GM23338 (cell line): ENCODE data around the gene CHAC1. TPM values are rescaled to one million over a fixed set of nuclear protein-coding genes. Genes with fewer than 3 reads are reported as not detected.

Experiments used
- ATAC-seq: fragments of 200-7000 bp; cut with Tn5 transposase; 3 replicates; pipeline ENCODE4 v1.9.1; 2020
- DNase-seq: peaks from one replicate; pipeline ENCODE4 v3.0.0-alpha.2; 2015; ENCODE audit warnings: low spot score
- H2AFZ ChIP-seq: fragments of 200-600 bp; sonication (generic); 2 replicates; pipeline ENCODE4 v1.8.0; 2016; ENCODE audit warnings: antibody characterized with exemption, mild to moderate bottlenecking, moderate library complexity
- H3F3A ChIP-seq: fragments of 200-600 bp; sonication (generic); replicated peaks from 2 replicates; pipeline ENCODE4 v1.8.0; 2017; ENCODE audit warnings: antibody characterized with exemption, mixed run types, low read depth
- H3K27ac ChIP-seq: fragments of 200-600 bp; sonication (generic); 2 replicates; pipeline ENCODE4 v1.6.1; 2016; ENCODE audit warnings: low read depth
- H3K27me3 ChIP-seq: fragments of 200-600 bp; sonication (generic); 2 replicates; pipeline ENCODE4 v1.8.0; 2016; ENCODE audit warnings: mild to moderate bottlenecking, mixed run types, moderate library complexity; ENCODE audit not compliant: insufficient read depth
- H3K36me3 ChIP-seq: fragments of 200-600 bp; sonication (generic); 2 replicates; pipeline ENCODE4 v1.8.0; 2016; ENCODE audit warnings: mild to moderate bottlenecking; ENCODE audit not compliant: insufficient read depth
- H3K4me1 ChIP-seq: fragments of 200-600 bp; sonication (generic); 2 replicates; pipeline ENCODE4 v1.8.0; 2016; ENCODE audit warnings: mild to moderate bottlenecking, moderate library complexity; ENCODE audit not compliant: insufficient read depth
- H3K4me2 ChIP-seq: fragments of 200-600 bp; sonication (generic); 2 replicates; pipeline ENCODE4 v1.7.1; 2017; ENCODE audit warnings: mixed run types
- H3K4me3 ChIP-seq: fragments of 200-600 bp; sonication (generic); 2 replicates; pipeline ENCODE4 v1.6.1; 2016; ENCODE audit warnings: mixed run types
- H3K79me2 ChIP-seq: fragments of 200-600 bp; sonication (generic); replicated peaks from 2 replicates; pipeline ENCODE4 v1.8.0; 2017; ENCODE audit warnings: mild to moderate bottlenecking; ENCODE audit not compliant: insufficient read depth
- H3K9me2 ChIP-seq: fragments of 200-600 bp; sonication (generic); 2 replicates; pipeline ENCODE4 v1.8.0; 2017; ENCODE audit not compliant: insufficient read depth
- H4K20me1 ChIP-seq: fragments of 200-600 bp; sonication (generic); replicated peaks from 2 replicates; pipeline ENCODE4 v1.8.0; 2017; ENCODE audit warnings: mild to moderate bottlenecking; ENCODE audit not compliant: insufficient read depth
- H3K27ac Mint-ChIP-seq: 2 replicates; pipeline ENCODE4 v1.8.0; 2020; ENCODE audit warnings: inconsistent platforms, mild to moderate bottlenecking, moderate library complexity, mixed read lengths
- H3K27me3 Mint-ChIP-seq: 3 replicates; pipeline ENCODE4 v1.8.0; 2022; ENCODE audit warnings: low read depth, mild to moderate bottlenecking, moderate library complexity, mixed read lengths, inconsistent platforms; ENCODE audit not compliant: insufficient read depth, poor library complexity
- H3K36me3 Mint-ChIP-seq: 3 replicates; pipeline ENCODE4 v1.8.0; 2021; ENCODE audit warnings: low read depth, mild to moderate bottlenecking, inconsistent platforms, moderate library complexity, mixed read lengths
- H3K4me1 Mint-ChIP-seq: 3 replicates; pipeline ENCODE4 v1.8.0; 2020; ENCODE audit warnings: mild to moderate bottlenecking, inconsistent platforms, mixed read lengths
- H3K4me3 Mint-ChIP-seq: 3 replicates; pipeline ENCODE4 v1.8.0; 2021; ENCODE audit warnings: moderate library complexity, mild to moderate bottlenecking, inconsistent platforms, mixed read lengths
- H3K9me3 Mint-ChIP-seq: 3 replicates; pipeline ENCODE4 v1.8.0; 2020; ENCODE audit warnings: moderate library complexity, mild to moderate bottlenecking, inconsistent platforms, mixed read lengths
- EZH2phosphoT487 ChIP-seq: fragments of 200-600 bp; sonication (generic); IDR thresholded peaks from one replicate; pipeline ENCODE4 v1.8.1; 2018; ENCODE audit warnings: antibody characterized with exemption; ENCODE audit not compliant: unreplicated experiment
- JUNB ChIP-seq: IDR thresholded peaks from one replicate; pipeline ENCODE4 v1.6.1; 2016; ENCODE audit warnings: antibody characterized with exemption; ENCODE audit not compliant: unreplicated experiment
- NANOG ChIP-seq: IDR thresholded peaks from 2 replicates; pipeline ENCODE4 v1.6.1; 2016; ENCODE audit warnings: antibody characterized with exemption, borderline replicate concordance
- POLR2AphosphoS5 ChIP-seq: IDR thresholded peaks from 2 replicates; pipeline ENCODE4 v1.6.1; 2016; ENCODE audit warnings: antibody characterized with exemption, low read depth
- STAT1 ChIP-seq: IDR thresholded peaks from one replicate; pipeline ENCODE4 v1.6.1; 2016; ENCODE audit warnings: antibody characterized with exemption; ENCODE audit not compliant: unreplicated experiment
- ZNF114 ChIP-seq: fragments of 250-450 bp; sonication (Bioruptor Pico); IDR thresholded peaks from 2 replicates; pipeline ENCODE4 v1.5.0; 2020; ENCODE audit warnings: mild to moderate bottlenecking, moderate library complexity
- ZNF331 ChIP-seq: fragments of 250-450 bp; sonication (Bioruptor Pico); IDR thresholded peaks from 2 replicates; pipeline ENCODE4 v1.5.0; 2020; ENCODE audit warnings: low read depth, mild to moderate bottlenecking, moderate library complexity
- polyA plus RNA-seq: library from polyadenylated mRNA; unstranded; fragments of >200 nt; fragmentation: Nextera tagmentation; extraction: Ambion mirVana; gene quantifications from 2 replicates; pipeline ENCODE4 v1.2.1, GENCODE V29; 2016
- total RNA-seq: library from RNA; depleted of rRNA; stranded (reverse); fragments of >200 nt; shearing (Covaris generic); gene quantifications from 2 replicates; pipeline ENCODE4 v1.2.3, GENCODE V29; 2014
- TF ChIP-seq, protein P1 (sequence below): IDR thresholded peaks from one replicate; pipeline ENCODE4 v1.6.1; 2018; ENCODE audit warnings: antibody characterized with exemption; ENCODE audit not compliant: unreplicated experiment
- TF ChIP-seq, protein P2 (sequence below), 2 experiments: fragments of 200-600 bp in 1 of 2; sonication (generic) in 1 of 2; conservative IDR thresholded peaks; 2 replicates each; pipeline versions ENCODE4 v1.5.1 to v1.6.1; 2016 to 2017; ENCODE audit warnings: antibody characterized with exemption in 2 of 2, low read depth in 2 of 2, mild to moderate bottlenecking in 2 of 2, moderate library complexity in 1 of 2
- TF ChIP-seq, protein P3 (sequence below): fragments of 250-450 bp; sonication (Bioruptor Pico); IDR thresholded peaks from 2 replicates; pipeline ENCODE4 v1.5.0; 2020; ENCODE audit warnings: mild to moderate bottlenecking, moderate library complexity

Gene CHAC1
- total and polyA plus RNA-seq, 2 experiments from 2014 or later, result 73.0 to 124 TPM

DNA sequence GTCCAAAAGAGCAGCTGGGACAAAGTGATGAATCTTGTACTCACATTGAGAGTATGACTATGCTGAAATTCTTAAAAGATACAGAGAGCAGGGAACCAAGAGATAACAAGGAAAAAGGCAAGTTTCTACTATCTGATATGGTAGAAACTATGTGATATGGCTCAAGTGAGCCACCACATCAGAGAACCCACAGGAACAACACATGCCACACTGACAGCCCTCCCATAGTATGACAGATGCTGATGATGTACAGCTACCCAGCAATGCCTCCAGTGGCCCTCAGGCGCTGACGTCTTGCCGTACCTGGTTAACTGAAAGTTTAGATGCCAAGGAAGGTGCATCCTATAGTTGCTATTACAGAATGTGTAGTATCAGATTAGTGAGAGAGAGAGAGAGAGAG is 42.4 kb downstream of the CHAC1 start (continued):
- no peak for TF ChIP-seq STAT1
- TF ChIP-seq POLR2AphosphoS5, result no peak
- no peak for TF ChIP-seq EZH2phosphoT487
- no peak for TF ChIP-seq ZNF331 (CRISPR knock-in tag)
- TF ChIP-seq, protein P1, sequence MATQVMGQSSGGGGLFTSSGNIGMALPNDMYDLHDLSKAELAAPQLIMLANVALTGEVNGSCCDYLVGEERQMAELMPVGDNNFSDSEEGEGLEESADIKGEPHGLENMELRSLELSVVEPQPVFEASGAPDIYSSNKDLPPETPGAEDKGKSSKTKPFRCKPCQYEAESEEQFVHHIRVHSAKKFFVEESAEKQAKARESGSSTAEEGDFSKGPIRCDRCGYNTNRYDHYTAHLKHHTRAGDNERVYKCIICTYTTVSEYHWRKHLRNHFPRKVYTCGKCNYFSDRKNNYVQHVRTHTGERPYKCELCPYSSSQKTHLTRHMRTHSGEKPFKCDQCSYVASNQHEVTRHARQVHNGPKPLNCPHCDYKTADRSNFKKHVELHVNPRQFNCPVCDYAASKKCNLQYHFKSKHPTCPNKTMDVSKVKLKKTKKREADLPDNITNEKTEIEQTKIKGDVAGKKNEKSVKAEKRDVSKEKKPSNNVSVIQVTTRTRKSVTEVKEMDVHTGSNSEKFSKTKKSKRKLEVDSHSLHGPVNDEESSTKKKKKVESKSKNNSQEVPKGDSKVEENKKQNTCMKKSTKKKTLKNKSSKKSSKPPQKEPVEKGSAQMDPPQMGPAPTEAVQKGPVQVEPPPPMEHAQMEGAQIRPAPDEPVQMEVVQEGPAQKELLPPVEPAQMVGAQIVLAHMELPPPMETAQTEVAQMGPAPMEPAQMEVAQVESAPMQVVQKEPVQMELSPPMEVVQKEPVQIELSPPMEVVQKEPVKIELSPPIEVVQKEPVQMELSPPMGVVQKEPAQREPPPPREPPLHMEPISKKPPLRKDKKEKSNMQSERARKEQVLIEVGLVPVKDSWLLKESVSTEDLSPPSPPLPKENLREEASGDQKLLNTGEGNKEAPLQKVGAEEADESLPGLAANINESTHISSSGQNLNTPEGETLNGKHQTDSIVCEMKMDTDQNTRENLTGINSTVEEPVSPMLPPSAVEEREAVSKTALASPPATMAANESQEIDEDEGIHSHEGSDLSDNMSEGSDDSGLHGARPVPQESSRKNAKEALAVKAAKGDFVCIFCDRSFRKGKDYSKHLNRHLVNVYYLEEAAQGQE, result no peak
- TF ChIP-seq, protein P2, sequence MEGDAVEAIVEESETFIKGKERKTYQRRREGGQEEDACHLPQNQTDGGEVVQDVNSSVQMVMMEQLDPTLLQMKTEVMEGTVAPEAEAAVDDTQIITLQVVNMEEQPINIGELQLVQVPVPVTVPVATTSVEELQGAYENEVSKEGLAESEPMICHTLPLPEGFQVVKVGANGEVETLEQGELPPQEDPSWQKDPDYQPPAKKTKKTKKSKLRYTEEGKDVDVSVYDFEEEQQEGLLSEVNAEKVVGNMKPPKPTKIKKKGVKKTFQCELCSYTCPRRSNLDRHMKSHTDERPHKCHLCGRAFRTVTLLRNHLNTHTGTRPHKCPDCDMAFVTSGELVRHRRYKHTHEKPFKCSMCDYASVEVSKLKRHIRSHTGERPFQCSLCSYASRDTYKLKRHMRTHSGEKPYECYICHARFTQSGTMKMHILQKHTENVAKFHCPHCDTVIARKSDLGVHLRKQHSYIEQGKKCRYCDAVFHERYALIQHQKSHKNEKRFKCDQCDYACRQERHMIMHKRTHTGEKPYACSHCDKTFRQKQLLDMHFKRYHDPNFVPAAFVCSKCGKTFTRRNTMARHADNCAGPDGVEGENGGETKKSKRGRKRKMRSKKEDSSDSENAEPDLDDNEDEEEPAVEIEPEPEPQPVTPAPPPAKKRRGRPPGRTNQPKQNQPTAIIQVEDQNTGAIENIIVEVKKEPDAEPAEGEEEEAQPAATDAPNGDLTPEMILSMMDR (conservative IDR thresholded peaks at IDR 0.05; ENCODE audit: low read depth in 2 of 2), result no peak

DNA sequence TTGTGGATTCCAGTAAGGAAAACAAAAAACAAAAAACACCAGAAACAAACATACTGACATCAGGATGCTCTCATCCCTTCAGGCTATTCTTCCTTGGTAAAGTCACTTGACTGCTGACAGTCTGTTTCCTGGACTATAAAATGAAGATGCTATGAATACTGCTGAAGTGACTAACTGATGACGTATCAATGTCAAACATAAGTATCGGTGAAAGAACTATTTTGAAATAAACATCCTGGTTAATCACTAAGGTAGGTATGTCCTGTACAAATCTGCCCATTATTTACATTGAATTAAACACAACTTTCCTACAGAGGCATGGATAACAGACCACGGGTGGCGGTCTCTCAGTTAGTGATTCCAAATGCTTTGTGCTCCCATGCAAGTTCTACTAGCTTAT is 45.9 kb downstream of the CHAC1 start:
- ATAC-seq (no peak), DNase-seq (no peak)
- Histone ChIP-seq H3K4me2 (no peak overlapping the region), H3K4me1 (no peaks in the 10 kb centered on the region), H4K20me1 (no peaks in the 10 kb centered on the region; the same call in 1 of the 2 replicates), H3K36me3 (peaks cover 19% of the 10 kb centered on the region), H3K4me3 (no peak overlapping the region), H3K27me3 (no peaks in the 10 kb centered on the region), H3F3A (peaks cover 6% of the 10 kb centered on the region; the same call in 1 of the 2 replicates), H3K79me2 (no peaks in the 10 kb centered on the region), H3K9me2 (no peaks in the 10 kb centered on the region), H3K27ac (no peak overlapping the region), H2AFZ (no peak overlapping the region)
- H3K27me3 Mint-ChIP-seq, result no peaks in the 10 kb centered on the region
- H3K4me3 Mint-ChIP-seq, result no peak overlapping the region
- H3K27ac Mint-ChIP-seq, result no peak overlapping the region
- no peaks in the 10 kb centered on the region for H3K4me1 Mint-ChIP-seq
- no peaks in the 10 kb centered on the region for H3K9me3 Mint-ChIP-seq
- H3K36me3 Mint-ChIP-seq, result peaks cover 33% of the 10 kb centered on the region
- TF ChIP-seq ZNF331 (CRISPR knock-in tag) (no peak), EZH2phosphoT487 (no peak), ZNF114 (CRISPR knock-in tag) (no peak), NANOG (no peak), JUNB (no peak)
- TF ChIP-seq, protein P1, result no peak
- TF ChIP-seq, protein P3, sequence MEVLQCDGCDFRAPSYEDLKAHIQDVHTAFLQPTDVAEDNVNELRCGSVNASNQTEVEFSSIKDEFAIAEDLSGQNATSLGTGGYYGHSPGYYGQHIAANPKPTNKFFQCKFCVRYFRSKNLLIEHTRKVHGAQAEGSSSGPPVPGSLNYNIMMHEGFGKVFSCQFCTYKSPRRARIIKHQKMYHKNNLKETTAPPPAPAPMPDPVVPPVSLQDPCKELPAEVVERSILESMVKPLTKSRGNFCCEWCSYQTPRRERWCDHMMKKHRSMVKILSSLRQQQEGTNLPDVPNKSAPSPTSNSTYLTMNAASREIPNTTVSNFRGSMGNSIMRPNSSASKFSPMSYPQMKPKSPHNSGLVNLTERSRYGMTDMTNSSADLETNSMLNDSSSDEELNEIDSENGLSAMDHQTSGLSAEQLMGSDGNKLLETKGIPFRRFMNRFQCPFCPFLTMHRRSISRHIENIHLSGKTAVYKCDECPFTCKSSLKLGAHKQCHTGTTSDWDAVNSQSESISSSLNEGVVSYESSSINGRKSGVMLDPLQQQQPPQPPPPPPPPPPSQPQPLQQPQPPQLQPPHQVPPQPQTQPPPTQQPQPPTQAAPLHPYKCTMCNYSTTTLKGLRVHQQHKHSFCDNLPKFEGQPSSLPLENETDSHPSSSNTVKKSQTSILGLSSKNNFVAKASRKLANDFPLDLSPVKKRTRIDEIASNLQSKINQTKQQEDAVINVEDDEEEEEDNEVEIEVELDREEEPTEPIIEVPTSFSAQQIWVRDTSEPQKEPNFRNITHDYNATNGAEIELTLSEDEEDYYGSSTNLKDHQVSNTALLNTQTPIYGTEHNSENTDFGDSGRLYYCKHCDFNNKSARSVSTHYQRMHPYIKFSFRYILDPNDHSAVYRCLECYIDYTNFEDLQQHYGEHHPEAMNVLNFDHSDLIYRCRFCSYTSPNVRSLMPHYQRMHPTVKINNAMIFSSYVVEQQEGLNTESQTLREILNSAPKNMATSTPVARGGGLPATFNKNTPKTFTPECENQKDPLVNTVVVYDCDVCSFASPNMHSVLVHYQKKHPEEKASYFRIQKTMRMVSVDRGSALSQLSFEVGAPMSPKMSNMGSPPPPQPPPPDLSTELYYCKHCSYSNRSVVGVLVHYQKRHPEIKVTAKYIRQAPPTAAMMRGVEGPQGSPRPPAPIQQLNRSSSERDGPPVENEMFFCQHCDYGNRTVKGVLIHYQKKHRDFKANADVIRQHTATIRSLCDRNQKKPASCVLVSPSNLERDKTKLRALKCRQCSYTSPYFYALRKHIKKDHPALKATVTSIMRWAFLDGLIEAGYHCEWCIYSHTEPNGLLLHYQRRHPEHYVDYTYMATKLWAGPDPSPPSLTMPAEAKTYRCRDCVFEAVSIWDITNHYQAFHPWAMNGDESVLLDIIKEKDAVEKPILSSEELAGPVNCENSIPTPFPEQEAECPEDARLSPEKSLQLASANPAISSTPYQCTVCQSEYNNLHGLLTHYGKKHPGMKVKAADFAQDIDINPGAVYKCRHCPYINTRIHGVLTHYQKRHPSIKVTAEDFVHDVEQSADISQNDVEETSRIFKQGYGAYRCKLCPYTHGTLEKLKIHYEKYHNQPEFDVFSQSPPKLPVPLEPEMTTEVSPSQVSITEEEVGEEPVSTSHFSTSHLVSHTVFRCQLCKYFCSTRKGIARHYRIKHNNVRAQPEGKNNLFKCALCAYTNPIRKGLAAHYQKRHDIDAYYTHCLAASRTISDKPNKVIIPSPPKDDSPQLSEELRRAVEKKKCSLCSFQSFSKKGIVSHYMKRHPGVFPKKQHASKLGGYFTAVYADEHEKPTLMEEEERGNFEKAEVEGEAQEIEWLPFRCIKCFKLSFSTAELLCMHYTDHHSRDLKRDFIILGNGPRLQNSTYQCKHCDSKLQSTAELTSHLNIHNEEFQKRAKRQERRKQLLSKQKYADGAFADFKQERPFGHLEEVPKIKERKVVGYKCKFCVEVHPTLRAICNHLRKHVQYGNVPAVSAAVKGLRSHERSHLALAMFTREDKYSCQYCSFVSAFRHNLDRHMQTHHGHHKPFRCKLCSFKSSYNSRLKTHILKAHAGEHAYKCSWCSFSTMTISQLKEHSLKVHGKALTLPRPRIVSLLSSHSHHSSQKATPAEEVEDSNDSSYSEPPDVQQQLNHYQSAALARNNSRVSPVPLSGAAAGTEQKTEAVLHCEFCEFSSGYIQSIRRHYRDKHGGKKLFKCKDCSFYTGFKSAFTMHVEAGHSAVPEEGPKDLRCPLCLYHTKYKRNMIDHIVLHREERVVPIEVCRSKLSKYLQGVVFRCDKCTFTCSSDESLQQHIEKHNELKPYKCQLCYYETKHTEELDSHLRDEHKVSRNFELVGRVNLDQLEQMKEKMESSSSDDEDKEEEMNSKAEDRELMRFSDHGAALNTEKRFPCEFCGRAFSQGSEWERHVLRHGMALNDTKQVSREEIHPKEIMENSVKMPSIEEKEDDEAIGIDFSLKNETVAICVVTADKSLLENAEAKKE (CRISPR knock-in tag), result no peak
